Esophagus squamous epithelium (tissue), 5 donors: ENCODE measurements around the gene HDDC3. TPM values are rescaled to one million over a fixed set of nuclear protein-coding genes. Genes with fewer than 3 reads are reported as not detected.
"Not testable (repeated sequence)": the region's sequence is repeated elsewhere in the genome, so short reads cannot be mapped to it uniquely, and the experiment has no call there.

ENCODE experiments used
- DNase-seq: peaks from one replicate; lab custom pipeline; 2025; lab: John Stamatoyannopoulos, UW
- H3K27ac ChIP-seq, 4 donors: fragments of 200-600 bp; sonication (generic); one replicate each; pipeline ENCODE4 v1.5.1; 2016 to 2019; ENCODE audit warnings: mild to moderate bottlenecking in 1 of 4
- H3K27me3 ChIP-seq, 4 donors: fragments of 200-600 bp; sonication (generic); 1 replicate in 3 of 4; 2 replicates in 1 of 4; pipeline versions ENCODE4 v1.5.1 to v1.6.0; 2017 to 2021; ENCODE audit warnings: antibody characterized with exemption in 1 of 4
- H3K36me3 ChIP-seq, 3 donors: fragments of 200-600 bp; sonication (generic); one replicate each; pipeline ENCODE4 v1.5.1; 2016 to 2019
- H3K4me1 ChIP-seq, 3 donors: fragments of 200-600 bp; sonication (generic); one replicate each; pipeline ENCODE4 v1.5.1; 2017 to 2019
- H3K4me3 ChIP-seq, 4 donors: fragments of 200-600 bp; sonication (generic); 1 replicate in 3 of 4; 2 replicates in 1 of 4; pipeline ENCODE4 v1.5.1; 2016 to 2019; ENCODE audit warnings: mild to moderate bottlenecking in 2 of 4, moderate library complexity in 1 of 4
- H3K9me3 ChIP-seq, 3 donors: fragments of 200-600 bp; sonication (generic); one replicate each; pipeline ENCODE4 v1.5.1; 2016 to 2019
- CTCF ChIP-seq, 6 experiments: fragments of 450-650 bp in 4 of 6; fragments of 200-600 bp in 2 of 6; sonication (generic) in 2 of 6; IDR thresholded peaks; one replicate each; pipeline ENCODE4 v1.5.1; 2016 to 2019; ENCODE audit warnings: antibody characterized with exemption in 6 of 6, mild to moderate bottlenecking in 4 of 6, moderate library complexity in 4 of 6
- POLR2A ChIP-seq, 4 donors: fragments of 450-650 bp; IDR thresholded peaks; one replicate each; pipeline ENCODE4 v1.6.1; 2017; ENCODE audit warnings: antibody characterized with exemption in 4 of 4, mild to moderate bottlenecking in 4 of 4, moderate library complexity in 3 of 4
- WGBS, 2 donors: methylation state at CpG; one replicate each; pipeline ENCODE4 v1.1.5; 2018; 5-methylcytosine and 5-hydroxymethylcytosine counted together
- intact Hi-C: fragments of 100-400 bp; cut with DNase I; formaldehyde crosslinking; loops from one replicate; pipeline ENCODE4 v1.15.0; 2022
- total RNA-seq, 4 donors: library from RNA; depleted of rRNA; stranded (reverse); fragments of >200 nt; gene quantifications; one replicate each; pipeline ENCODE4 v1.1.0, GENCODE V29; 2016
- donor health status: DM: yes; HTN: yes; CAD: no.

HDDC3 gene
- total RNA-seq, 4 donors from 2014 or later: 5.8 to 13.7 (median 11.7) TPM

- intact Hi-C loops: no loop called here
- DNase-seq: no peak
- Histone ChIP-seq H3K4me3 (peak overlapping the region in 3 of 4 donors; percentile 84 to 99 (median 91)), H3K27ac (peak overlapping the region; percentile 90 to 97 (median 92)), H3K27me3 (no peaks in the 10 kb centered on the region), H3K9me3 (no peaks in the 10 kb centered on the region), H3K4me1 (peaks cover 14 to 34% (median 14%) of the 10 kb centered on the region in 3 donors), H3K36me3 (peaks cover 11 to 16% (median 15%) of the 10 kb centered on the region in 3 donors)
- 54 to 57% methylated on average over 14 of the region's 14 CpGs for WGBS, 2 donors
- TF ChIP-seq POLR2A (IDR thresholded peaks at IDR 0.05) (no peak), CTCF (IDR thresholded peaks at IDR 0.05) (no peak)
Measured at GRCh38 chr15:90901175-90902039, 30.9 kb downstream of the HDDC3 start.

GRCh38 chr15:90897131-90897655 lies 35.2 kb downstream of the HDDC3 start:
- peaks cover 4 to 11% (median 5%) of the 10 kb centered on the region in 3 donors for H3K4me1 ChIP-seq
- DNase-seq, H3K27me3 ChIP-seq, H3K27ac ChIP-seq, H3K9me3 ChIP-seq, intact Hi-C loops, H3K4me3 ChIP-seq: not testable (repeated sequence)
- peaks cover 12 to 36% (median 13%) of the 10 kb centered on the region in 3 donors for H3K36me3 ChIP-seq
- 77 to 86% methylated on average over 9 to 14 of the region's 14 CpGs for WGBS, 2 donors

GRCh38 chr15:90895571-90896117 lies 36.7 kb downstream of the HDDC3 start:
- 75 to 78% methylated on average over 5 of the region's 10 CpGs for WGBS, 2 donors

GRCh38 chr15:90893175-90894090 lies 38.9 kb downstream of the HDDC3 start:
- intact Hi-C loops: no loop called here
- DNase-seq: no peak
- Histone ChIP-seq H3K27me3 (no peaks in the 10 kb centered on the region), H3K4me1 (no peaks in the 10 kb centered on the region), H3K36me3 (peaks cover 16 to 68% (median 29%) of the 10 kb centered on the region in 3 donors), H3K4me3 (no peak overlapping the region), H3K27ac (no peak overlapping the region), H3K9me3 (no peaks in the 10 kb centered on the region)
- no peak for TF ChIP-seq POLR2A (IDR thresholded peaks at IDR 0.05)
- WGBS, 2 donors: 85% methylated on average over 15 of the region's 33 CpGs; no CpG with 5 or more reads in 1 of the 2 donors

More at GRCh38 chr15:90895571-90896117, 36.7 kb downstream of the HDDC3 start:
- Histone ChIP-seq H3K4me3 (no peak overlapping the region), H3K9me3 (no peaks in the 10 kb centered on the region), H3K27ac (no peak overlapping the region), H3K36me3 (peaks cover 13 to 51% (median 21%) of the 10 kb centered on the region in 3 donors), H3K27me3 (no peaks in the 10 kb centered on the region), H3K4me1 (no peaks in the 10 kb centered on the region)
- intact Hi-C loops: no loop called here
- no peak for DNase-seq
- TF ChIP-seq POLR2A (IDR thresholded peaks at IDR 0.05) (no peak), CTCF (IDR thresholded peaks at IDR 0.05) (no peak)

- Histone ChIP-seq H3K27ac (no peak overlapping the region), H3K4me1 (no peaks in the 10 kb centered on the region), H3K4me3 (no peak overlapping the region), H3K36me3 (peaks cover 16 to 68% (median 29%) of the 10 kb centered on the region in 3 donors), H3K9me3 (no peaks in the 10 kb centered on the region), H3K27me3 (no peaks in the 10 kb centered on the region)
- intact Hi-C loops: no loop called here
- no peak for TF ChIP-seq CTCF (IDR thresholded peaks at IDR 0.05)
- no peak for TF ChIP-seq POLR2A (IDR thresholded peaks at IDR 0.05)
- DNase-seq: no peak
- 89 to 92% methylated on average over 8 to 19 of the region's 29 CpGs for WGBS, 2 donors
Measured at GRCh38 chr15:90892498-90893174, 39.7 kb downstream of the HDDC3 start.
